Renal cortical epithelial cell (primary cell): ENCODE measurements around the gene KIRREL1. TPM values are rescaled to one million over a fixed set of nuclear protein-coding genes. Genes with fewer than 3 reads are reported as not detected.

Experiments used
- DNase-seq: peaks from one replicate; pipeline ENCODE4 v3.0.0-alpha.2; 2011; ENCODE audit warnings: low read depth
- total RNA-seq: library from RNA; depleted of rRNA; stranded (reverse); fragments of >200 nt; gene quantifications from 2 replicates; pipeline ENCODE4 v1.2.3, GENCODE V29; 2014

KIRREL1 gene
- total RNA-seq, 1 donor from 2014 or later, result 297 TPM

- DNase-seq, result no peak
Observed at GRCh38 chr1:157975228-157975950, 18.1 kb upstream of the KIRREL1 start.

- no peak for DNase-seq
Observed at GRCh38 chr1:157976888-157977287, 16.6 kb upstream of the KIRREL1 start.

- DNase-seq, result no peak
Observed at GRCh38 chr1:157978586-157979403, 14.7 kb upstream of the KIRREL1 start.

GRCh38 chr1:157982136-157982535 is 11.3 kb upstream of the KIRREL1 start:
- no peak for DNase-seq

GRCh38 chr1:157983787-157984186 is 9.7 kb upstream of the KIRREL1 start:
- DNase-seq, result no peak

GRCh38 chr1:157984469-157984868 is 9.0 kb upstream of the KIRREL1 start:
- DNase-seq, result no peak

- DNase-seq, result no peak
Observed at GRCh38 chr1:157985473-157985872, 8.0 kb upstream of the KIRREL1 start.

- DNase-seq, result no peak
Observed at GRCh38 chr1:157988002-157988401, 5.4 kb upstream of the KIRREL1 start.

GRCh38 chr1:157992031-157992832 is 1.2 kb upstream of the KIRREL1 start:
- DNase-seq, result peak; percentile 52

GRCh38 chr1:157992833-157993146 is 655 bp upstream of the KIRREL1 start:
- DNase-seq, result no peak

GRCh38 chr1:157993918-157994605 is 617 bp downstream of the KIRREL1 start:
- no peak for DNase-seq

GRCh38 chr1:157994704-157995582 is 1.5 kb downstream of the KIRREL1 start:
- DNase-seq, result no peak

GRCh38 chr1:157995583-157996169 is 2.2 kb downstream of the KIRREL1 start:
- DNase-seq, result no peak

- DNase-seq, result no peak
Observed at GRCh38 chr1:157996433-157996832, 3.0 kb downstream of the KIRREL1 start.

- no peak for DNase-seq
Observed at GRCh38 chr1:158000507-158000906, 7.1 kb downstream of the KIRREL1 start.

GRCh38 chr1:158002022-158002630 is 8.7 kb downstream of the KIRREL1 start:
- DNase-seq, result no peak

GRCh38 chr1:158002631-158003405 is 9.4 kb downstream of the KIRREL1 start:
- peak; percentile 92 for DNase-seq

- peak; percentile 49 for DNase-seq
Observed at GRCh38 chr1:158003406-158003800, 10.0 kb downstream of the KIRREL1 start.

GRCh38 chr1:158005224-158005623 is 11.8 kb downstream of the KIRREL1 start:
- DNase-seq, result no peak
